Measurements from ENCODE around the gene RFX2. TPM values are rescaled to one million over a fixed set of nuclear protein-coding genes. Genes with fewer than 3 reads are reported as not detected.
A peak's percentile ranks its signal among the peaks of the same experiment; 100 is the strongest.

The RFX2 gene
- total RNA-seq, 1 donor from 2014 or later: 7.3 TPM

DNA sequence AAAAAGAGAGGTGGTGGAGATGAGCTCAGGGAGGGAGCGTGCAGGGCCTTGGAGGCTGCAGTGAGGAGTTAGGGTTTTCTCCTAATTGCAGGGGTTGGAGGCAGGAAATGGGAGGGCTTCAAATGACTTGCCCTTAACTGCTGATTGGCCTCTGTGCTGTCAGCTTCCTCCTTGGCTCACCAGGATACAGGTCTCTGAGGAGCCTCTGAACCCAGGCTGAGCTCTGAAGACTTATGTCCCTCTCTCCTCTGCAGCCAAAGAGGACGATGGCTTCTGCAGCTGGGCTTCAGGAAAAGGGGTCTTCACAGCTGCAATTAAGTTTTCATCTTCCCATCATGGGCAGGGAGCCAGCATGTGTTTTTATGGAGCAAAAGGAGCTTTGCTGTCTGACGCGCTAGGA is 125.7 kb downstream of the RFX2 start:
- Mint-ChIP-seq H3K36me3 (no peaks in the 10 kb centered on the region), H3K4me1 (peaks cover 9% of the 10 kb centered on the region), H3K27me3 (ENCODE audit: low read depth) (no peaks in the 10 kb centered on the region), H3K4me3 (no peak overlapping the region), H3K27ac (no peak overlapping the region), H3K9me3 (no peaks in the 10 kb centered on the region)
- TF ChIP-seq, protein P1, sequence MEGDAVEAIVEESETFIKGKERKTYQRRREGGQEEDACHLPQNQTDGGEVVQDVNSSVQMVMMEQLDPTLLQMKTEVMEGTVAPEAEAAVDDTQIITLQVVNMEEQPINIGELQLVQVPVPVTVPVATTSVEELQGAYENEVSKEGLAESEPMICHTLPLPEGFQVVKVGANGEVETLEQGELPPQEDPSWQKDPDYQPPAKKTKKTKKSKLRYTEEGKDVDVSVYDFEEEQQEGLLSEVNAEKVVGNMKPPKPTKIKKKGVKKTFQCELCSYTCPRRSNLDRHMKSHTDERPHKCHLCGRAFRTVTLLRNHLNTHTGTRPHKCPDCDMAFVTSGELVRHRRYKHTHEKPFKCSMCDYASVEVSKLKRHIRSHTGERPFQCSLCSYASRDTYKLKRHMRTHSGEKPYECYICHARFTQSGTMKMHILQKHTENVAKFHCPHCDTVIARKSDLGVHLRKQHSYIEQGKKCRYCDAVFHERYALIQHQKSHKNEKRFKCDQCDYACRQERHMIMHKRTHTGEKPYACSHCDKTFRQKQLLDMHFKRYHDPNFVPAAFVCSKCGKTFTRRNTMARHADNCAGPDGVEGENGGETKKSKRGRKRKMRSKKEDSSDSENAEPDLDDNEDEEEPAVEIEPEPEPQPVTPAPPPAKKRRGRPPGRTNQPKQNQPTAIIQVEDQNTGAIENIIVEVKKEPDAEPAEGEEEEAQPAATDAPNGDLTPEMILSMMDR (IDR thresholded peaks at IDR 0.05; ENCODE audit: unreplicated experiment): no peak
- no peak for DNase-seq (ENCODE audit: low spot score in 2 of 2, unreplicated experiment in 2 of 2)

GRCh38 chr19:5983367-5983955 is 126.8 kb downstream of the RFX2 start:
- TF ChIP-seq, protein P1 (IDR thresholded peaks at IDR 0.05; ENCODE audit: unreplicated experiment): no peak
- H3K4me3 Mint-ChIP-seq: no peak overlapping the region
- peaks cover 10% of the 10 kb centered on the region for H3K4me1 Mint-ChIP-seq
- H3K9me3 Mint-ChIP-seq: no peaks in the 10 kb centered on the region
- no peak for DNase-seq (ENCODE audit: low spot score in 2 of 2, unreplicated experiment in 2 of 2)
- H3K27ac Mint-ChIP-seq: no peak overlapping the region
- no peaks in the 10 kb centered on the region for H3K36me3 Mint-ChIP-seq
- no peaks in the 10 kb centered on the region for H3K27me3 Mint-ChIP-seq (ENCODE audit: low read depth)

DNA sequence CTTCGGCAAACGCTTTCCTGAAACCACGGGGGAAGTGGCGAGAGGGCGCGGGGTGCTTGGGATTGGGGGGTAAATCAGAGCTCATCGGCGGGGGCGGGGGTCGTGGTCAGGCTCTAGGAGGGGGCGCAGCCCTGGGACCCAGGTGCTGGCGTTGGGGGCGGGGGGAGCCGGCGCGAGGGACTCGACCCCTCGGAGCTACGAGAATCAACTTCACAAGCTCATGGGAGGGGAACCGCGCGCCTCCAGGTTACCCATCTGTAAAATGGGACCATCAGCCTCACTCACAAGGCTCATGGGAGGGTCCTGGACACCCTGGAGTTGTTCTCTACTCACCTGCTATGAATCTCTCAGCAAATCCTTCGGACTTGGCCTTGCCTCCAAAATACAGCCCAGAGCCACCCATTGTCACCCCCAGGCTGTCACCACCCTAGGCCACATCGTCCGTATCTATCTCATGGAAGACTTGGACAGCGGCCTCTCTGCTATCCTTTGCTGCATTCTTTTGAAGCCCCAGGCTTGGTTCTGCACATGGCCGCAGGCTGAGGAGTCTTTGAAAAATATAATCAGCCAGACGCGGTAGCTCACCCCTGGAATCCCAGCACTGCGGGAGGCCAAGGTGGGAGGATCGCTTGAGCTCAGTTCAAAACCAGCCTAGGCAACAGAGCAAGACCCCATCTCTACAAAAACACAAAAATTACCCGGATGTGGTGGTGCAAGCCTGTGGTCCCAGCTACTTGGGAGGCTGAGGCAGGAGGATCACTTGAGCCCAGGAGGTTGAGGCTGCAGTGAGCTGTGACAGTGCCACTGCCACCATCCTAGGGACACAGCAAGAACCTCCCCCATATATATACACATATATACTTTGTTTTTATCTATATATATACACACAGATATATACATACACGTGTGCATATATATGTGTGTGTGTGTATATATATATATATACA is 131.4 kb downstream of the RFX2 start:
- DNase-seq (ENCODE audit: low spot score in 2 of 2, unreplicated experiment in 2 of 2): no peak
- H3K4me1 Mint-ChIP-seq: peaks cover 37% of the 10 kb centered on the region
- H3K36me3 Mint-ChIP-seq: no peaks in the 10 kb centered on the region
- no peaks in the 10 kb centered on the region for H3K27me3 Mint-ChIP-seq (ENCODE audit: low read depth)
- peak overlapping the region; percentile 94 for H3K27ac Mint-ChIP-seq
- no peaks in the 10 kb centered on the region for H3K9me3 Mint-ChIP-seq
- TF ChIP-seq, protein P1 (IDR thresholded peaks at IDR 0.05; ENCODE audit: unreplicated experiment): no peak
- peak overlapping the region; percentile 97 for H3K4me3 Mint-ChIP-seq

DNA sequence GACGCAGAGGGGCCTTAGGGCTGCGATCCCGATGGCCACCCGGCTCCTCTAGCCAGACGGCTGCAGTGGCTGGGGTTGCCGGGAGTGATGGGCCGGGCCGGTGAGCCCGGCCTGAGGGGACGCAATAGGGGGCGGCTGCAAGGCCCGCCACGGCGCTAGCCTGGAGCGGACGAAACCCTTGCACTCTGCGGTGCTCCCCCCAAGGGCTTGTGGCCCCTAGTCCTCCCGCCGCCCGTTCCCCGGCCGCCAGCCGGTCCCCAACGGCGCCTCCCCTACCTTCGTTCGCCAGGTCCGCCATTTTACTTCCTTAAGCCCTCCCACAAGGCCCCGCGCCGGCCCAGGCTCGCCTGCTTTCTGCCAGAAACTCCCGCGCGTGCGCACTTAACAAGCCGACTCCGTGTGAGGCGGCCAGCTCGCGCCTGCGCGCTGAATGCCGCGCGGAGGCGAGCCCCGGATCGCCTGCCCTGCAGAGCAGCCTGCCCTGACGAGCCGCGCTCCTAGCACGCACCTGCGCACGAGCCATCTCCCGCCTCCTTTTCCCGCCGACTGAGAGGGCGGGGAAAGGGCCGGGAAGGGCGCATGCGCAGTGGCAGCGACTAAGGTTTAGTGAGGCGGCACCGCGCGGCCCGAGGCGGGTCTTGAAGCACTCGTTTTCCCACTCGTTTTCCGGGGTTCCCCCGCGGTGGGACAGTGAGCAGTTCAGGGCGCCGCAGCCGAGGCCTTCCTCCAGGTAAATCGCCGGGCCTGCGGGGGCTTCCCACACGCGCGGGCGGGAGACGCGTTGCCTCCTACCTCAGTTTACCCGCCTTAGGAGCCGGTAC is 132.3 kb downstream of the RFX2 start, which contains the start of gene RANBP3:
Gene RANBP3 (minus strand): TSS at position 356 of the 821 bp plus-strand sequence. CDS start 58 bp downstream, at position 298.
- Mint-ChIP-seq H3K27me3 (ENCODE audit: low read depth) (no peaks in the 10 kb centered on the region), H3K4me3 (peak within 1 kb of the TSS; percentile 97), H3K27ac (peak within 1 kb of the TSS; percentile 98), H3K9me3 (no peaks in the 10 kb centered on the region), H3K36me3 (no peaks in the 10 kb centered on the region), H3K4me1 (peaks cover 37% of the 10 kb centered on the region)
- TF ChIP-seq, protein P1 (IDR thresholded peaks at IDR 0.05; ENCODE audit: unreplicated experiment): no peak
- DNase-seq (ENCODE audit: low spot score in 2 of 2, unreplicated experiment in 2 of 2): peak; percentile 98 to 99

DNA sequence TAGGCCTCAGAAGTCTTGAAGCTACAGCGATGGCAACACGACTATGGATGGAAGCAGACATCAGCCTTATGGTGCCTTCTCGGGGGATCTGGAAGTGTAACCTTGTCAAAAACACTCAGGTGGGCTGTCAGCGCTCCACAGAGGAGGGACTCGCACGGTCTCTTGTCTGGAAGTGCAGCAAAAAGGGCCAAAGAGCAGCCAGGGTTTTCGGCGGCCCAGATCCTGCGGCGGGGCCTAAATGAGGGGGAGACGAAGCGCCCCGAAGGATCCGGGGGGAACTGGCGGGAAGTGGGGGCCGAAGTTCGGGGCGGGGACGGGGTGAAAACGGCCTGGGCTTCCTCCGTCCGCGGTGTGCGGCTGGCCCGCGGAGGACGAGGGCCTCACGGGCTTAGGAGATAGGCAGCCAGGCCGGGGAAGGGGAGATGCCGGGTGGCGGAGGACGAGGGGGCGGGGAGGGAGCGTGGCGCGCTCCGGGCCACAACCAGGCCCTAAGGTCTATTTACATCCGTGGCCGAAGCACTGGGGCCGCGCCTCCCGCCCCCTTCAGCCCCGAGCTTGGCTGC is 133.0 kb downstream of the RFX2 start:
- peak overlapping the region; percentile 97 for H3K4me3 Mint-ChIP-seq
- peaks cover 37% of the 10 kb centered on the region for H3K4me1 Mint-ChIP-seq
- DNase-seq (ENCODE audit: low spot score in 2 of 2, unreplicated experiment in 2 of 2): no peak
- no peaks in the 10 kb centered on the region for H3K27me3 Mint-ChIP-seq (ENCODE audit: low read depth)
- TF ChIP-seq, protein P1 (IDR thresholded peaks at IDR 0.05; ENCODE audit: unreplicated experiment): no peak
- peak overlapping the region; percentile 98 for H3K27ac Mint-ChIP-seq
- H3K36me3 Mint-ChIP-seq: no peaks in the 10 kb centered on the region
- H3K9me3 Mint-ChIP-seq: no peaks in the 10 kb centered on the region

Data from mesothelial cell of epicardium (in vitro differentiated cells).